IPS-18a (cell line): ENCODE results near the gene DYNLT5.
"Not testable (repeated sequence)": the region's sequence is repeated elsewhere in the genome, so short reads cannot be mapped to it uniquely, and the experiment has no call there.

Source experiments
- H3K27ac ChIP-seq: one replicate; pipeline ENCODE4 v1.5.1; 2013; ENCODE audit warnings: low read length
- H3K27me3 ChIP-seq: one replicate; pipeline ENCODE4 v1.6.1; 2013; ENCODE audit warnings: mild to moderate bottlenecking, low read length; ENCODE audit not compliant: control insufficient read depth, insufficient read depth
- H3K36me3 ChIP-seq: one replicate; pipeline ENCODE4 v1.6.1; 2013; ENCODE audit warnings: low read depth, low read length; ENCODE audit not compliant: control insufficient read depth
- H3K4me1 ChIP-seq: one replicate; pipeline ENCODE4 v1.6.1; 2013; ENCODE audit warnings: low read depth, low read length; ENCODE audit not compliant: control insufficient read depth
- H3K4me3 ChIP-seq: one replicate; pipeline ENCODE4 v1.5.1; 2013; ENCODE audit warnings: low read length
- H3K9ac ChIP-seq: one replicate; pipeline ENCODE4 v1.6.1; 2013; ENCODE audit warnings: mild to moderate bottlenecking, low read length, moderate library complexity
- H3K9me3 ChIP-seq: one replicate; pipeline ENCODE4 v1.6.1; 2013; ENCODE audit warnings: low read depth, low read length; ENCODE audit not compliant: control insufficient read depth

DYNLT5 gene

GRCh38 chr1:66752000-66752592 lies at the start of gene DYNLT5:
Gene DYNLT5 (plus strand): TSS chr1:66752459. CDS start chr1:66754659, 2,200 bp downstream.
- H3K27ac ChIP-seq = no peak within 1 kb of the TSS
- H3K4me1 ChIP-seq = no peaks in the 10 kb centered on the region
- H3K9me3 ChIP-seq = no peaks in the 10 kb centered on the region
- H3K4me3 ChIP-seq = peak within 1 kb of the TSS; percentile 71
- peak within 1 kb of the TSS; percentile 46 for H3K9ac ChIP-seq
- peaks cover 22% of the 10 kb centered on the region for H3K27me3 ChIP-seq
- H3K36me3 ChIP-seq = no peaks in the 10 kb centered on the region

GRCh38 chr1:66704177-66704875 lies 47.9 kb upstream of the DYNLT5 start:
- no peak overlapping the region for H3K27ac ChIP-seq
- H3K4me1 ChIP-seq = no peaks in the 10 kb centered on the region
- H3K9me3 ChIP-seq = no peaks in the 10 kb centered on the region
- no peak overlapping the region for H3K9ac ChIP-seq
- no peak overlapping the region for H3K4me3 ChIP-seq
- no peaks in the 10 kb centered on the region for H3K27me3 ChIP-seq
- H3K36me3 ChIP-seq = no peaks in the 10 kb centered on the region

DNA sequence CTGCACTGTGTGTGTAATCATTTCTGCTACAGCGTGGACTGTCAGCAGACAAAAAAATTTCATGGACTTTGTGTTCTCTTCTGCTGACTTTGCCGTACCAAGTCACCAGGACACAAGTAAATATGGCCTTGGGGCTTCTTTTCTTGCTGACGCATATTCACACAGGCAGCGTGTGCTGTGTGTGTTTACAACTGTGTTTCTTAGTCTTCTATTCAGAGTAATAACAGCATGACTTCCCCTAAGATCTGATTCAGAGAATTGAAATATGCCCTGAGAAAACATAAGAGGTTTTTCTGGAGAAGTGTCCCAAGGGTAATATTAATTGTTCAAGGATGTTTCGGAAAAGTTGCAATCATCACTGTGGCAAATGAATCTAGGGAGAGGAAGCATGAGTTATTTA lies 47.1 kb upstream of the DYNLT5 start:
- H3K27me3 ChIP-seq = no peaks in the 10 kb centered on the region
- no peak overlapping the region for H3K27ac ChIP-seq
- no peak overlapping the region for H3K4me3 ChIP-seq

GRCh38 chr1:66711420-66711819 lies 40.8 kb upstream of the DYNLT5 start:
- H3K36me3 ChIP-seq = no peaks in the 10 kb centered on the region
- no peak overlapping the region for H3K4me3 ChIP-seq
- no peaks in the 10 kb centered on the region for H3K4me1 ChIP-seq
- H3K27me3 ChIP-seq = no peaks in the 10 kb centered on the region
- H3K9me3 ChIP-seq = no peaks in the 10 kb centered on the region
- no peak overlapping the region for H3K9ac ChIP-seq
- H3K27ac ChIP-seq = no peak overlapping the region

More for the DNA sequence above, 47.1 kb upstream of the DYNLT5 start:
- H3K9me3 ChIP-seq = no peaks in the 10 kb centered on the region
- no peaks in the 10 kb centered on the region for H3K36me3 ChIP-seq
- H3K9ac ChIP-seq = no peak overlapping the region
- H3K4me1 ChIP-seq = no peaks in the 10 kb centered on the region

- no peak overlapping the region for H3K27ac ChIP-seq
- H3K36me3 ChIP-seq = no peaks in the 10 kb centered on the region
- H3K4me3 ChIP-seq = no peak overlapping the region
- no peaks in the 10 kb centered on the region for H3K9me3 ChIP-seq
- no peaks in the 10 kb centered on the region for H3K4me1 ChIP-seq
- no peak overlapping the region for H3K9ac ChIP-seq
- H3K27me3 ChIP-seq = no peaks in the 10 kb centered on the region
Measured at GRCh38 chr1:66712839-66713238, 39.4 kb upstream of the DYNLT5 start.

DNA sequence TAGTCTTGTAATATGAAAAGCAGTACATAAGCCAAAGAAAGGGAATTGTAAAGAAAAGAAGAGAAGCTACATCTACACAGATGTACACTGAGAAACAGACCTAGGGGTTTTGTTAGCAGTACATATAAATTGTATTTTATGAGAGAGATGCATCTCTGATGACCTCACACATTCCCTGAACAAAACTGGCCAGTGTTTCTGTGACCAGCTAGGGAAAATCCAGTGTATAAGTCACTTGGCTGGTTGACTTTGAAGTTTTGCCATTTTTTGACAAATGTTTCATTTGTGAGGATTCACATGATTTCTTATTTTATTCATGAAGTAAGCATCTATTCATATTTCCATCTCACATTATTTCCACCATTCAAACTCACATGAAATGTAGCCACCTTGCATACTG lies 28.3 kb upstream of the DYNLT5 start:
- Histone ChIP-seq H3K27ac (no peak overlapping the region), H3K9ac (no peak overlapping the region), H3K4me3 (no peak overlapping the region), H3K36me3 (no peaks in the 10 kb centered on the region), H3K9me3 (no peaks in the 10 kb centered on the region), H3K27me3 (no peaks in the 10 kb centered on the region), H3K4me1 (no peaks in the 10 kb centered on the region)

DNA sequence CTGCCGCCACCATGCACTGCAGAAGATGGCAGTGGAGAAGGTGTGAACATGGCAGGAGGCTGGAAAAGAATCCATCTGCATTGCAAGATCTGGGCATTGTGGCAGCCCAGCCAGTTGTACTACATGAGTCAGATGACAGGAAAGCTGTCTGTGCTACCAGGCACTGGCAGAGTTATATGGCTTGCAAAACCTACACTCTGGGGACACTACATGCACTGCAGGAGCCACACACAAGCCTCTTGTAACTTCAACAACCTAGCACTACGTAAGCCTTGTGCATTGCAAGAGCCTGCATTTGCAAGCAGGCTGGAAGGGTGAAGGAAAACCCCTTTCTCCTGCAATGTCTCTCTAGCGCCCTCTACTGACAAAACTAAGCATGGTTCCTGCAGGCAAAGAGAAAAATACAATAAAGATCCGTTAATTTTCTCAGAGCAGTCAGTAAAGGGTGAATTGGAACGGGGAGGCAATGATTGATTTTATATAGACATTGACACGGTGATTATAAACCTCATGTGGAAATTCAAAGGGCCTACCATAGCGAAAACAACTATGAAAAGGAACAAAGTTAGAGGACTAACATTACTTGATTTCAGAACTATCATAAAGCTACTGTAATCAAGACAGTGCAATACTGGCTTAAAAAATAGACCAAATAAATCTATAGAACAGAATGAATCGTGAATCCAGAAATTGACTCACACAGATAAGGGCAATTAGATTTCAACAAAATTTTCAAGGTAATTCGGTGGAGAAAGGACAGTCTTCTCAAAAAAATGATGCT lies 26.2 kb upstream of the DYNLT5 start:
- no peak overlapping the region for H3K27ac ChIP-seq
- H3K27me3 ChIP-seq = no peaks in the 10 kb centered on the region
- H3K9ac ChIP-seq = no peak overlapping the region
- no peaks in the 10 kb centered on the region for H3K9me3 ChIP-seq
- H3K4me3 ChIP-seq = no peak overlapping the region
- no peaks in the 10 kb centered on the region for H3K36me3 ChIP-seq
- peaks cover 9% of the 10 kb centered on the region for H3K4me1 ChIP-seq

- Histone ChIP-seq H3K9ac (no peak overlapping the region), H3K36me3 (no peaks in the 10 kb centered on the region), H3K27ac (no peak overlapping the region), H3K4me1 (peaks cover 10% of the 10 kb centered on the region), H3K27me3 (no peaks in the 10 kb centered on the region), H3K4me3 (no peak overlapping the region), H3K9me3 (no peaks in the 10 kb centered on the region)
Measured at GRCh38 chr1:66728021-66728420, 24.2 kb upstream of the DYNLT5 start.

DNA sequence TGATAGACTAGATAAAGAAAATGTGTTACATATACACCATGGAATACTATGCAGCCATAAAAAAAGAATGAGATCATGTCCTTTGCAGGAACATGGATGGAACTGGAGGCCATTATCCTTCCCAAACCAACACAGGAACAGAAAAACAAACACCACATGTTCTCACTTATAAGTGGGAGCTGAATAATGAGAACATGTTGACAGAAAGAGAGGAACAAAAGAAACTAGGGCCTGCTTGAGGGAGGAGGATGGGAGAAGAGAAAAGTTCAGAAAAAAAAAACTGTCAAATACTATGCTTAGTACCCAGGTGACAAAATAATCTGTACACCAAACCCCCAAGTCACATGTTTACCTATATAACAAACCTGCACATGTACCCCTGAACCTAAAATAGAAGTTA lies 23.5 kb upstream of the DYNLT5 start:
- not testable (repeated sequence) for H3K9ac ChIP-seq, H3K27ac ChIP-seq, H3K36me3 ChIP-seq, H3K9me3 ChIP-seq, H3K27me3 ChIP-seq, H3K4me3 ChIP-seq
- peaks cover 10% of the 10 kb centered on the region for H3K4me1 ChIP-seq

GRCh38 chr1:66729119-66729518 lies 23.1 kb upstream of the DYNLT5 start:
- Histone ChIP-seq H3K27me3 (no peaks in the 10 kb centered on the region), H3K27ac (no peak overlapping the region), H3K36me3 (no peaks in the 10 kb centered on the region), H3K9me3 (no peaks in the 10 kb centered on the region), H3K4me3 (no peak overlapping the region), H3K9ac (no peak overlapping the region), H3K4me1 (peaks cover 10% of the 10 kb centered on the region)

DNA sequence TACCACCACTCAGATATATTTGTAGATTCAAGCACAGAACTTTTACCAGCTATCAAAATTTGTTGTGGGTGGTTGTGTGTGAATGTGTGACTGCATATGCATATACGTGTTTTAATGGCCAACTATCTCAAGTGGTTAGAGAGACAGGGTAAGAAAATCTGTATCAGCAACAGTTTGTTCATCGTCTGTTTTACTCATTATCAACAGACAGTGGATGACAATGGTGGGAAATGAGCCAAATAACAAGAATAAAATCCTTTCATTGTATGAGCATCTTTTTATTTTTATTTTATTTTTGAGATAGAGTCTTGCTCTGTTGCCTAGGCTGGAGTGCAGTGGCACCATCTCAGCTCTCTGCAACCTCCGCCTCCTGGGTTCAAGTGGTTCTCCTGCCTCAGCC lies 22.7 kb upstream of the DYNLT5 start:
- Histone ChIP-seq H3K27me3 (no peaks in the 10 kb centered on the region), H3K9ac (no peak overlapping the region), H3K4me3 (no peak overlapping the region), H3K4me1 (peaks cover 10% of the 10 kb centered on the region), H3K9me3 (no peaks in the 10 kb centered on the region), H3K36me3 (no peaks in the 10 kb centered on the region), H3K27ac (no peak overlapping the region)
